ENCODE results near the gene HOOK2.

The HOOK2 gene

GRCh38 chr19:12782424-12783290 lies 7.3 kb upstream of the HOOK2 start:
- peak; percentile 63 to 94 (median 77) for DNase-seq

- DNase-seq, result no peak
Observed at GRCh38 chr19:12782174-12782423, 6.7 kb upstream of the HOOK2 start.

- DNase-seq, result no peak
Observed at GRCh38 chr19:12779162-12779993, 4.0 kb upstream of the HOOK2 start.

GRCh38 chr19:12778905-12779161 lies 3.5 kb upstream of the HOOK2 start:
- no peak for DNase-seq

GRCh38 chr19:12778017-12778904 lies 2.9 kb upstream of the HOOK2 start:
- DNase-seq, result peak in 1 of 4 experiments; percentile 16

- peak; percentile 51 to 82 (median 62) for DNase-seq
Observed at GRCh38 chr19:12777217-12778016, 2.1 kb upstream of the HOOK2 start.

- DNase-seq, result no peak
Observed at GRCh38 chr19:12773571-12773970, 1.8 kb downstream of the HOOK2 start.

GRCh38 chr19:12772323-12772722 lies 3.0 kb downstream of the HOOK2 start:
- DNase-seq, result no peak

GRCh38 chr19:12770922-12771321 lies 4.4 kb downstream of the HOOK2 start:
- no peak for DNase-seq

GRCh38 chr19:12769689-12770088 lies 5.7 kb downstream of the HOOK2 start:
- DNase-seq, result peak in 2 of 4 experiments; percentile 14 to 23

- DNase-seq, result no peak
Observed at GRCh38 chr19:12767666-12768065, 7.7 kb downstream of the HOOK2 start.

- no peak for DNase-seq
Observed at GRCh38 chr19:12767150-12767549, 8.2 kb downstream of the HOOK2 start.

- peak in 2 of 4 experiments; percentile 81 to 82 for DNase-seq
Observed at GRCh38 chr19:12766051-12766521, 9.3 kb downstream of the HOOK2 start.

GRCh38 chr19:12764698-12765097 lies 10.7 kb downstream of the HOOK2 start:
- no peak for DNase-seq

- no peak for DNase-seq
Observed at GRCh38 chr19:12763100-12763499, 12.3 kb downstream of the HOOK2 start.

- no peak for DNase-seq
Observed at GRCh38 chr19:12759686-12760085, 15.7 kb downstream of the HOOK2 start.

- DNase-seq, result peak in 3 of 4 experiments; percentile 21 to 56 (median 29)
Observed at GRCh38 chr19:12757544-12758274, 17.6 kb downstream of the HOOK2 start.

GRCh38 chr19:12756150-12756883 lies 19.0 kb downstream of the HOOK2 start:
- no peak for DNase-seq

GRCh38 chr19:12754465-12755196 lies 20.7 kb downstream of the HOOK2 start:
- DNase-seq, result no peak

All from activated naive CD4-positive, alpha-beta T cell (primary cell).